ENCODE results near the gene NOL4L.

Gene NOL4L

GRCh38 chr20:32576560-32576959 lies 8.6 kb downstream of the NOL4L start:
- DNase-seq (ENCODE audit: low read depth), result no peak

- DNase-seq (ENCODE audit: low read depth), result no peak
Observed at GRCh38 chr20:32575805-32576204, 9.3 kb downstream of the NOL4L start.

- DNase-seq (ENCODE audit: low read depth), result no peak
Observed at GRCh38 chr20:32575227-32575581, 9.9 kb downstream of the NOL4L start.

GRCh38 chr20:32574296-32575226 lies 10.6 kb downstream of the NOL4L start:
- DNase-seq (ENCODE audit: low read depth), result no peak

GRCh38 chr20:32573167-32573851 lies 11.8 kb downstream of the NOL4L start:
- no peak for DNase-seq (ENCODE audit: low read depth)

DNA sequence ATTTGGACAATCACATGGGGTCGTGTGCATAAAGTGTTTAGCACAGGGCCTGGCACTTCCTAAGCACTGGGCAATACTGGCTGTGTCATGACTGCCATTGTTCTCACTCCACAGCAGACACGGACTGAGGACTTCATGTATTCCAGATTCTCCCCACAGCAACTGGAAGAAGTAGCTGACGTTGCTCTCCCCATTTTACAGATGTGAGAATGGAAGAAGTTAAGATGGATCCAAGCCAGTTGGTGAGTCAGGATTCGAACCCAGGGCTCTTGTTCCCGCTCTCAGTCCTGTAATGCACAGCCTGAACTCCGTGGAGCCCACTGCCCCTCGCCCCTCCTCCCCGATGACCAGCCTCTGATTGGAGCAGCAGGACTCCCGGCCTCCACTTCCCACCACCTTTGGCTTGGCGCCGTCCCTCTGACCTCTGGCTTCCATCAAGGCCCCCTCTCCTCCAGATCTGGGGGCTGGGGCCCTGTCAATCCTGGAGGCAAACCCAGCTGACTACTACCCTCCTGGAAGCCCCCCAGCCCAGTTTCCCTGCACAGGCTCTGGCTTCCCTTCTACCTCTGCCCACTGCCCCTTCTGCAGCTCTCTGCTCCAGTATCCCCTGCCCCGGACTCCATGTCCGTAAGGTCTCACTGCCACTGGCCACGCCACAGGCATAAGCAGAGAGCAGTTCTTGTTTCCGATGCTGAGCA lies 12.7 kb downstream of the NOL4L start:
- no peak for DNase-seq (ENCODE audit: low read depth)

- DNase-seq (ENCODE audit: low read depth), result no peak
Observed at GRCh38 chr20:32571566-32571965, 13.6 kb downstream of the NOL4L start.

GRCh38 chr20:32570401-32571190 lies 14.5 kb downstream of the NOL4L start:
- DNase-seq (ENCODE audit: low read depth), result no peak

DNA sequence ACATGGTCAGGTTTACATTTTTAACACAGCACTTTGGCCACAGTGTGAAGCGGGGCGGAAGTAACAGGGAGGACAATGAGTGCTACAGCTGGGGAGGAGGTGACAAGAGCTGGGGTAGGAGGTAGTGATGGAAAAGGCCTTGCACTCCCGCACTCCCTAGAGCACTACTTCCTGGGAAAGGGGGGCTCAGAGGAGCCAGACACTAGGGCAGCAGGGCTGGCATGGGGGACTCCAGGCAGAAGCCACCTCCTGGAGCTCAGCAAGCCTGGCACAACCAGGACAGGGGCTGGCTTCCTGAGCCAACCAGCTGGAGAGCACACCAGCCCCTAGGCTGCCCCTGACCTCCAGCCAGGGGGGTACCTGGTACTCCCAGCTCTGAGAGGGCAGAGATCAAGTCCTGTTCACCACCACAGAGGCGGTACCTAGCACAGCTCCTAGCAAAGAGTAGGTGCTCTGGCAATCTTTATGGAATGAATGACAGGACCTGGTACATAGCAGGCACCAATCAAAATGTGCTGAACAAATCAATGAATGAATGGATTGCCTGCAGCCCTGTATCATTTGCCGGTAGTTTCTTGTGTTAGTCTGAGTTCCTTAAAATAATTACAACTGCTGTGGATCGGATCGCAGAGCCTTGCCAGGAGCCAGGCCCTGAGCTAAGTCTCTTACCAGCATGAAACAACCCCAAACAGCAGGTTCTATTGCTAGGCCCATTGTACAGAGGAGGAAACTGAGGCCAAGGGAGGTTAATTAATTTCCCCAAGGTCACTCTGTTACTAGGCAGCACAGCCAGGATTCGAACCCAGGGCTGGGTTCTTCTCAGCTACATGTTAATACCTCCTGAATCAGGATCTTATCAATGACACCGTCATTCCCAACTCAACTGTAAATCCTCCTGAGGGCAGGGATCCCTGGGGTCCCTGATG lies 15.5 kb downstream of the NOL4L start:
- no peak for DNase-seq (ENCODE audit: low read depth)

DNA sequence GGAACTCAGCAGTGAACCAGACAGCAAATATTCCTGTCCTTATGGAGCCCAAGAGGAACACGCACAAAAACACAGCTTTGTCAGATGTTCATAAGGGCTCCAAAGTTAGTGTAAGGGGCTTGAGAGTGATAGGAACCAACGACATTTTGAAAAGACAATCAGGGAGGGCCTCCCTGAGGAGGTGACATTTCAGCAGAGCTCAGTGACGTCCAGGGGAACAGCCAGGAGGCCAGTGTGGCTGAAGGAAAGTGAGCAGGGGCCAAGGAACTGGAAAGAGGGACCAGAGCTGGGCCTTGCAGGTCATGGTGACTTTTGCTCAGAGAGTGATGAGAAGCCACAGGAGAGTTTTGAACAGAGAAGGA lies 16.1 kb downstream of the NOL4L start:
- DNase-seq (ENCODE audit: low read depth), result no peak

DNA sequence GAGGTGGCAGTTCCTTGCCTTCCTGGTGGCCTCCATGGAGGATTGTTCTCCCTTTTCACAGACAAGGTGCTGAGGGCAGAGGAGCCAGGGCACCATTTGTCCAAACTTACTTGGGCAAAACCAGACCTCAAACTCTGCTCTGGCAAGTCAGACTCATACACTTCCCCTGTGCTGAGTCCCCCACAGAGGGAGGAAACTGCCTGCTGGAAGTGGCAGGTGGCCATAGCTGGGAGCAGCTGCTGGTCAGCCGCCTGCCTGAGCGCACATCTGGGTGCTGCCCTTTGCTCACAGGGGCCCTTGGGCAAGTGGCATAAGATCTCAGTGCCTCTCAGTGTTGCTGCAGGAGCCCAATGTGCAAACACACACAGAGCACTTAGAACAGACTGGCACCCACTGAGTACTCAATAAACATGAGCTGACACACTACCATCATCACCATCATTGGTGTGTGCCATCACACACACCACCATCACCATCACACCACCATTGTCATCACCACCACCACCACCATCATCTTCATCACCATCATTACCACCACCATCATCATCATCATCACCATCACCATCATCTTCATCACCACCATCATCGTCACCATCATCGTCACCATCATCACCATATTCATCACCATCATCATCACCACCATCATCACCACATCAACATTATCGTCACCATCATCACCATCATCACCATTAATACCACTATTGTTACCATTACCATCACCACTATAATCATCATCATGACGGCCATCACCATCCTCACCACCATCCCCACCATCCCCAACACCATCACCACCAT lies 17.6 kb downstream of the NOL4L start:
- no peak for DNase-seq (ENCODE audit: low read depth)

GRCh38 chr20:32566379-32567374 lies 18.5 kb downstream of the NOL4L start:
- no peak for DNase-seq (ENCODE audit: low read depth)

DNA sequence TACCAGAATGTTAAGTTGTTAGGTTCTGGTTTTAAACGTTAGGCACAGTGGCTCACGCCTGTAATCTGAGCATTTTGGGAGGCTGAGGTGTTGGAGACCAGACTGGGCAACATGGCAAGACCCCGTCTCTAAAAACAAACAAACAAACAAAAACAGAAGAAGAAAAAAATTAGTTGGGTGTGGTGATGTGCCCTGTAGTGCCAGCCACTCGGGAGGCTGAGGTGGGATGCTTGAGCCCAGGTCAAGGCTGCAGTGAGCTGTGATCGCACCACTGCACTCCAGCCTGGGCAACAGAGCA lies 19.4 kb downstream of the NOL4L start:
- DNase-seq (ENCODE audit: low read depth), result no peak

GRCh38 chr20:32564921-32565734 lies 20.0 kb downstream of the NOL4L start:
- no peak for DNase-seq (ENCODE audit: low read depth)

DNA sequence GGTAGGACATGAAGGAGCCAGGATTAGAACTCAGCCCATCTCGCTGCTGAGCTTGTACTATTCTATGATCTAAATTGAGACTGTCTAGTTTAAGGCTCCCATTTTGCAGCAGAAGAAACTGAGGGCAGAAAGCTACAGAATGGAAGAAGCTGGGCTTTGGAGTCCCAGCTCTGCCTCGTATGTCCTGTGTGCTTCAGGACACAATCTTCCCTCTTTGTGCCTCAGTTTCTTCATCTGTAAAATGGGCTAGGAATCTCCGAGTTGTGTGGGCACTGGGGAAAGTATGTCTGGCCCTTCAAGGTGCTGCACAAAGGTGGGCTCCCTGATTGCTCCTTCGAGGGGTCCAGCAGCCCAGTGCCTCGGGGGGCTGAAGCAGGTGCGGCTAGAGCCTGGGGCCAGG lies 20.7 kb downstream of the NOL4L start:
- no peak for DNase-seq (ENCODE audit: low read depth)

DNA sequence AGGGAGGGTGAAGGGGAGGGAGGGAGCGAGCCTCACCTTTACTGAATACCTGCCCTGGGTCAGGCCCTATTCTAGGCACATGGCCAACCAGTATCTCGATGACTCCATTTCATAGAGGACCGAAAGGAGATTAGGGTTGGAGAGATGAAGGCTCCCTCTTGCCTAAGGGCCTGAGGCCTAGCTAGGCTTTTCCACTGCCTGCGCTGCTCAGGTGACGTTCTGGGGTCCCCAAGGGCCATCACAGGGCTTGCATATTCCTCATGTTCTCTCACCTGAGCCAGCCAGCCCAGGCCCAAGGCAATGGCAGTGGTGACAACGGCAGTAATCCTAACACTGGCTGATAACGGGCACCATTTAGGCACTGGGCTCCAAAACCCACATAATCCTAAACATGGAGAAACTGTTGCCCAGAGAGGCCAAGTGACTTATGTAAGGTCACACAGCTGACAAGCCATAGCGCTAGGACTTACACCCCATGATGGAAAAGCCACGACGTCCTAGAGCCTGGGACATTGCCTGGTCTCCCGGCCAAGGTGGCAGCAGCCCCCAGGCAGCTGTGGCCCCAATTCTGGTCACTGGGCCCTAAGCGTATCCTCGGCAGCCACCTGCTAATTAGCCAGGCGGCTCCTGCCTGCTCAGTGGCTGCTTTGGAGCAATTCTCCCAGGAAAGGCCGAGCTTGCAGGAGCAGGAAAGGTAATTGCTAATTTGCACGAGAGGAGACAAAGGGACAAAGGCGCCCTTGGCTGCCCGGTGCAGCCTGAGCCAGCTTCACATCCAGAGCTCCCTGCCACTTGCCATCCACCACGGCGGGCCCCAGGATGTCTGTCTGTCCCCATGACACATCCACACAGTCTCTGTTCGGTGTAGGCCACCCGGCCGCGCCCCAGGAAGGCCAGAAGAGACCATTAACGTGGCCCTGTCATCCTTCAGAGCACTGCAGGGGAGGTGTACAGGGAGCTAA lies 21.5 kb downstream of the NOL4L start:
- no peak for DNase-seq (ENCODE audit: low read depth)

DNA sequence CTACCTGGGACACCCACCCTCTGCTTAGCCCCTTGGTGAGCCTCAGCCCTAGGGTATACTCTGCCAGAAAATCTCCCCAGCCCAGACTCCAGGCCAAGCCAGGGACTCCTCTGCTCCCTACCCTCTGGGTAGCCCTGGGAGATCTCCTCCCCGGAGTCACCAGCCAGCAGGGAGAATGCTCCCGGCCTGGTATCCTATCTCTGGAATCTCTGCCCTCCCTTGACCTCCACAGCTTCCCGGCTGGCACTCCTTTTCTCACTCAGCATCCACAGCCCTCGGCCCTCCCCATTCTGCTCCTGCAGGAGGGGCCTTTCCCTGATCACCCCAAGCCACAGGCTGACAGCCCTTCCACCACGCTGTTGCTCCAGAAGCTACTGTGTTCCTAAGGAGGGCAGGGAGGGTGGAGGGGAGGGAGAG lies 22.6 kb downstream of the NOL4L start:
- DNase-seq (ENCODE audit: low read depth), result no peak
